ENCODE data around the gene C5orf63.
"Not testable (repeated sequence)": the region's sequence is repeated elsewhere in the genome, so short reads cannot be mapped to it uniquely, and the experiment has no call there.

Gene C5orf63

DNA sequence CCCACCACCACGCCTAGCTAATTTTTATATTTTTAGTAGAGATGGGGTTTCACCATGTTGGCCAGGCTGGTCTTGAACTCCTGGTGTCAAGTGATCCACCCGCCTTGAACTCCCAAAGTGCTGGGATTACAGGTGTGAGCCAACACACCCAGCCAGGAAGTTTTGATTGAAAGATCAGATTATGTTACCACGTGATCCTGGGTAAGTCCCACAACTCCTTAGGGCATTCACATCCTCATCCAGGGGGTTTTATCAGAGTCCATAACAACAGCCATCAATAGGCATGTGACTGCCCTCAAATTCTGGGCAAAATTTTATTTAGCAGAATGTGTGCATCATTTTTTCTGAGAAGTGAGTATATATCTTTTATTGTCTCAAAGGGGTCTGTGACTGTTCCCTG, 68.0 kb downstream of the C5orf63 start:
- not testable (repeated sequence) for DNase-seq

DNA sequence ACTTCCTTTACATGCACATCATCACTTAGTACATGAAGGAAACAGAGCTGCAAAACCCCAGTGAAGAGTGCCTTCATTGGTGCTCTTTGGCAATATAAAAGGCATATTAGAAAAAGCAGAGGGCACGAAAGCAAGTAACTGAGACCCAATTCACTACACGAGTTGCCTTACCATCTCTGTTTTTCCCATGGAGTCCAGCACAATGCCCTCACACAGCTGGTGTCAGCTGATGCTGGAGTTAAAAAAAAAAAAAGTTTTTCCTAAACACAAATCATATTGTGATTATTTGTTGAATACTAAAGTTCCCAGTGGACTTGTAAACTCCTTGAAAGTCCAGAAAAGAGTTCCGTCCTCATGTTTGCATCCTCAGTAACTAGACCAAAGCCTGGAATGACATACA, 68.6 kb downstream of the C5orf63 start:
- DNase-seq, result no peak

DNA sequence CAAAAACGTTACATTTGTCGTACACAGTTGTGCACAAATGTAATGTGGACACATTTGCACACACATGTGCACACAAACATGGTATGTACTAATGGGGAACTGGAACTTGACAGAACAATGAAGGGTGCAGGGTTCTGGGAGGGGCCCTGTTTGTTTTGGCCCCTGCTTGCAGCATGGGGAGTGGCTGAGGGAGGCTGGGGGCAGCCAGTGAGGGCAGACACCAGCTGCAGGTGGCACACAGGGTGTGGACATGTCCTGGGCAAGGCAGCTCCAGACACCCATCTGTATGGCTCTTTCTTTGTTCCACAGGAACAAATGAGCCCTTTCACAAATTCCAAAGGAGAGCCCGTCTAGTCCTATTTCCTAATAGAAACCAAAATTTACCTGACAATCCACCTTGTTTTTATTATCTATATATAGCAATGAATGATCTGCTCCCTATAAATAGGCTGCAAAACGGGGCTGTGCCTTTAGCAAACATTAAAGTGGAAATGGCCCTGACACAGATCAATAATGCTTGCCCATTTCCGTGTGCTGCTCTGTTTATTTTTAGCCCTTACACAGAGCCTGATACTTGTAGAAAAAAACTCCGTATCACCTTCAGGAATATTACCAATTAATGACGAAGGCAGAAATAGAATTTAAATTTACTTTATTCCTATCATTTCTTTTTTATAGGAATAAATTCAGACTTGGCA, 69.4 kb downstream of the C5orf63 start:
- no peak for DNase-seq

DNA sequence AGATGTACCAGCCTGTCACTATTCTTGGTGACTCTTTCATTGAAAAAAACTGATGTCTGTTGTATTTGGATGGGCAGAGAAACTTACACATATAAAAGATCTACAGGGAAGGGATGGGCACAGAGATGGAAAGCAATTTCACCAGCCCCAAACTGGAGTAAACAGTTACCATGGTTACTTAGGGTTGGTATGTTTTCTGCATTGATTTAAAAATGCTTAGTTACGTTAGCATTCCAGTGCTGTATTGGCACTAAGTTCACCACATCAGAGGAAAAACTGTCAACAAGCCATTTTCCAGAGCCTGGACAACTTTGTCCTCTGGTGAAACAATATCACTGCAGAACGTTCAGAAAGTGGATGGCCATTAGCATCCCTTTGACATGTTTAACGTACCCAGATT, 70.9 kb downstream of the C5orf63 start:
- DNase-seq, result no peak

DNA sequence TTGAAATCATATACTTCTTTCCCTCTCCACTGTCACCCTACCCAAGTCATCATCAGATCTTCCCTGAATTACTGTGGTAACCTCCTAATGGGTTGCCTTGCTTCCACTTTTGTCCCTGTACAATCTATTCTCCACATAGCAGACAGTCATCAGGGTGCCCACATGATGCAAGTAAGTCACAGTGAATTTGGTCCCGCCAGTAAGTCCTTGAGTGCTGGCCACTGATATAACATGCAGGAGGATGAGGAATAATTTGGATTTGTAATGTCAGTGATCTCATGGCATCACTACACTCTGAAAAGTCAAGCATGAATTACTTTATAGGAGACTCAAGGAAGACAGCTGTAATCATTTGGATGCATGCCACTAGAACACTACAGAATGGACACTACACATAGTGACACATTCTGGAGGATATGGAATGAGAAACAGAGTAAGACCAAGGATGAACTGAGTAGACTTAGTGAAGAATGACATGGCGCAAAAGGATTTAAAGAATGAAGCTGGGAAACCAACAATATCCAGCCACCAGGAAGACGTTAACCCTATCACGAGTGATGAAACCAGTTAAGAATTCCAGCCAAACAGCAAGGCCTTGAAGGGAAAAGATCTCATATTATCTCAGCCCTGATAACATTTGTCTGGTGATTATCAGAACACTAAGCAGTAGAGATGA, 71.5 kb downstream of the C5orf63 start:
- DNase-seq, result no peak
